Heart left ventricle (tissue), 13 donors: ENCODE measurements around the gene LYZL2.
"Not testable (repeated sequence)": the region's sequence is repeated elsewhere in the genome, so short reads cannot be mapped to it uniquely, and the experiment has no call there.

Experiments
- CTCF ChIP-seq, 12 donors: fragments of 200-600 bp; sonication (generic) in 4 of 12; IDR thresholded peaks; one replicate each; pipeline versions ENCODE4 v1.5.0 to v1.8.0; 2018 to 2022; ENCODE audit warnings: antibody characterized with exemption in 12 of 12, mild to moderate bottlenecking in 5 of 12
- POLR2A ChIP-seq, 2 donors: fragments of 450-650 bp; IDR thresholded peaks; one replicate each; pipeline ENCODE4 v1.6.1; 2017; ENCODE audit warnings: antibody characterized with exemption in 2 of 2, mild to moderate bottlenecking in 2 of 2, moderate library complexity in 2 of 2
- donor health status: ischemic (EF 13 %, LVEDD 7.1; RV severe dilation, severe dysfunction).
- donor health status: DM: no; HTN: yes; CAD: no.
- donor health status: DM: no; HTN: no; CAD: no.
- donor health status: ischemic (EF 25% LVEDD 6.9; RV normal size, moderate dysfunction).
- donor health status: ischemic (EF 25% LVEDD 5.7; RV mildly dilated, moderate dysfunction).
- donor health status: ischemic (EF 35%, LVEDD 5.7; RV mildly dilated, moderate dysfunction).
- donor health status: nonischemic (EF 11% LVEDD 7.7; RV severe dilation, severe dysfunction).
- donor health status: DM: yes; HTN: yes; CAD: no.
- donor health status: PGD.
- donor health status: ischemic (EF 29% LVEDD 5.4; RV normal size, mild dysfunction).
- donor health status: nonischemic (EF 23%, LVEDD 6.1; RV moderate dilation, normal function).

GRCh38 chr10:30626196-30626595 is 3.4 kb downstream of the LYZL2 start:
- not testable (repeated sequence) for TF ChIP-seq CTCF, POLR2A (IDR thresholded peaks at IDR 0.05)
